ENCODE measurements around the gene CLIP2.
"Not testable (repeated sequence)": the region's sequence is repeated elsewhere in the genome, so short reads cannot be mapped to it uniquely, and the experiment has no call there.

Gene CLIP2

GRCh38 chr7:74430961-74431466 lies 141.8 kb downstream of the CLIP2 start:
- DNase-seq (ENCODE audit: low read depth in 2 of 2), result no peak

- DNase-seq (ENCODE audit: low read depth in 2 of 2), result not testable (repeated sequence)
These were observed 148.0 kb downstream of the CLIP2 start for GRCh38 chr7:74437291-74437571.

- DNase-seq (ENCODE audit: low read depth in 2 of 2), result no peak
These were observed 149.1 kb downstream of the CLIP2 start for GRCh38 chr7:74438327-74438726.

DNA sequence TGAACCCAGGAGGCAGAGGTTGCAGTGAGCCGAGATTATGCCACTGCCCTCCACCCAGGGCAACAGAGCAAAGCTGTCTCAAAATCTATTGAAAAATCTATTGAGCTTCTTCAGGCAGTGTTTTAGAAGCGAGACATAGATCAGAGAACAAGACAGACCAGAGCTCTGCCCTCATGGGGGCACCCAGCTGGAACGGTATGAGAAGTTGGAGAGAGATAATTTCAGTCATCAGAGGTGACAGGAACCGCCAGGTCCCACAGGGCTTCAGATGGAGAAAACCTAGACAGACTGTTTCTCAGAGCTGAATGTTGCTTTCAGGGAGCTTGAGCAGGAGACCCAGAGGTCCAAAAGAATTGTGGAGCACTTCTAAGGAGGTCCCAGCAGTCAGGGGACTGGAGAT lies 150.3 kb downstream of the CLIP2 start:
- no peak for DNase-seq (ENCODE audit: low read depth in 2 of 2)

DNA sequence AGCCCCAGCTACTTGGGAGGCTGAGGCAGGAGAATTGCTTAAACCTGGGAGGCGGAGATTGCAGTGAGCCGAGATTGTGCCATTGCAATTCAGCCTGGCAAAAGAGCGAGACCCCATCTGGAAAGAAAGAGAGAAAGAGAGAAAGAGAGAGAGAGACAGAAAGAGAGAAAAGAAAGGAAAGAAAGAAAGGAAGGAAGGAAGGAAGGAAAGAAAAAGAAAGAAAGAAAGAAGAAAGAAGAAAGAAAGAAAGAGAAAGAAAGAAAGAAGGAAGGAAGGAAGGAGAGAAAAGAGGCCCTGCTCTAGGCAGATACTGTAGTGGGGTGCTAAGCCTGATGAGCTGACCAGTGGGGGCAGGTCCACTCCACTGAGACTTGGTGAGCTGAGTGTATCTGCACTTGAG lies 150.9 kb downstream of the CLIP2 start:
- not testable (repeated sequence) for DNase-seq (ENCODE audit: low read depth in 2 of 2)

DNA sequence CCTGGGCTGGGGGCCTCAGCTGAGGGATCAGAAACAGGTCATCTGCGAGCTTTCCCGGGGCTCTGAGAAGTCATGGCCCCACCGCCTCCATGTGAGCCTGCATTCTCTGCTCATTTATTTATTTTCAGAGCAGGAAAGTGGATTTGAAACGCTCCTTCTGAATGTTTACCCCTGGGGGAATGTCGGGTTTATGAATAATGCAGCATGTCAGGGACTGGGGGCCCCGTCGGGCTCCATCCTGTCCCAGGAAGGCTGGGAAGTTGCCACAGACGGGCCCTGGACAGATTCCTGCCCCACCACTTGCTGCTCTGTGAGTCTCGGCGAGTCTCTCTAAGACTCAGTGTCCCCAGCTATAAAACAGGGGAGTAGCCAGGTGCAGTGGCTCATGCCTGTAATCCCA lies 152.6 kb downstream of the CLIP2 start:
- DNase-seq (ENCODE audit: low read depth in 2 of 2), result no peak

- DNase-seq (ENCODE audit: low read depth in 2 of 2), result no peak
These were observed 154.5 kb downstream of the CLIP2 start for GRCh38 chr7:74443543-74444247.

GRCh38 chr7:74449144-74449543 lies 159.9 kb downstream of the CLIP2 start:
- no peak for DNase-seq (ENCODE audit: low read depth in 2 of 2)

DNA sequence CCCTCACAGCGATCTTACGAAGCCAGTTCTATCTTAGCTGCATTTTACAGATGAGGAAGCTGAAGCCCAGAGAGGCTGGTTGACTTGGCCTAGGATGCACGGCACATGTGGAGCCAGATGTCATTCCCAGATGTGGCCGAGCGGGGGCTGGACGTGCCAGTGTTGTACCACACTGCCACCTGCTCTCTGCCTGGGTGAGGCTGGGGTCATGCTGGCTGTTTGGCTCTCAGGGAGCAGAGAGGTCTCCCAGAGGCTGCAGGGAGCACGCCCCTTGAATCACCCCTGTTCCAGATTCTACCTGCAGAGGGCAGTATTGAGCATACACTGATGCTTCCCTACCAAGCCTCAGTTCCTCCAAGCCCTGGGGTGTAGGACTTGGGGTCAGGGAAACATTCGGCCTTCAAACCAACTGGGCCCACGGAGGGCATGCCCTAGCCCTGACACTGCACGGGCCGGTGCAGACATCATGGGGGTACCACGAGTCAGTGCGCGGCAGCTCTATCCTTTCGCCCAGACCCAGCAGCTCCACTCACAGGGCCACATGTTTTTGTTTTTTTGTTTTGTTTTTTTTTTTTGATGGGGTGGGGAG lies 160.7 kb downstream of the CLIP2 start:
- DNase-seq (ENCODE audit: low read depth in 2 of 2), result no peak

- peak; percentile 7 to 8 for DNase-seq (ENCODE audit: low read depth in 2 of 2)
These were observed 163.6 kb downstream of the CLIP2 start for GRCh38 chr7:74452748-74453321.

DNA sequence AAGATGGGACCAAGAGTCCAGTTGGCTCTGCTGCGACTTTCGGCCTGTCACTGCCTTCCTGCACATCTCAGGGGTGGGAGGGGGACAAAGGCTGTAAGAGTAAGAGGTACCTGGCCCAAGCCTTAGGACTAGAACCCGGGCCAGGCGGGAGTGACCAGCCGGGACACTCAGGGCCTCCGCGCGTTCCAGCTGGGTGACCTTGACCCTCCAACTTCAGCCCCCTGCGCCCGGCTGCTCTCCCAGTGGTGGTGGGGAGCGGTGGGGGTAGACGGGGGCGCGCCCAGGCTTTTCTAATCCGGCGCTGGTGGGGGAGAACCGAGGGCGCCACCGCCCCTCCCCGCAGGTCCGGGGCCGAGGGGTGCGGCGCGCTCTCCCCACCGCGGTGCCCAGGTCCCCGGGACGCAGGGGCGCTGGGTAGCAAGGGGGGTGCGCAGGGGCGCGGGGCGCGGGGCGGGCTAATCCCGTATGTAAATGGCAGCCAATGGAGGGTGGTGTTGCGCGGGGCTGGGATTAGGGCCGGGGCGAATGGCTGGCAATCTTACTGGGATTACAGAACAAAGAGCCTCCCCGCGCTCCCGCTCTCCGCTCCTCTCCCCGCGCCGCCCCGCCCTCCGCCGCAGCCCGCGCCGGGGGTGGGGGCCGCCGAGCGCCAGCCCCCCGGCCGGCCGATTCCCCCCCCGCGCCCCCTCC lies 164.3 kb downstream of the CLIP2 start, which contains the start of gene GTF2IRD1:
TSS of gene GTF2IRD1 (plus strand) at position 585 of the 690 bp plus-strand sequence. CDS start 54,175 bp downstream, outside the sequence.
- DNase-seq (ENCODE audit: low read depth in 2 of 2), result peak; percentile 41 to 47

GRCh38 chr7:74454021-74454924 lies 165.1 kb downstream of the CLIP2 start:
- DNase-seq (ENCODE audit: low read depth in 2 of 2), result no peak

GRCh38 chr7:74454925-74455288 lies 165.7 kb downstream of the CLIP2 start:
- no peak for DNase-seq (ENCODE audit: low read depth in 2 of 2)

- no peak for DNase-seq (ENCODE audit: low read depth in 2 of 2)
These were observed 166.1 kb downstream of the CLIP2 start for GRCh38 chr7:74455291-74455804.

Measured in fibroblast of skin of left quadriceps (primary cell).